ENCODE results near the gene PLAAT4. TPM values are rescaled to one million over a fixed set of nuclear protein-coding genes. Genes with fewer than 3 reads are reported as not detected.
"Not testable (repeated sequence)": the region's sequence is repeated elsewhere in the genome, so short reads cannot be mapped to it uniquely, and the experiment has no call there.

Gene PLAAT4
- total RNA-seq, 2 donors from 2014 or later, result 80.8 to 110 TPM

- Mint-ChIP-seq H3K27me3 (no peaks in the 10 kb centered on the region), H3K4me3 (peak overlapping the region; percentile 93), H3K27ac (peak overlapping the region; percentile 95), H3K36me3 (ENCODE audit: low read depth) (peaks cover 2% of the 10 kb centered on the region), H3K4me1 (peaks cover 58% of the 10 kb centered on the region)
- DNase-seq (peak in 1 of 3 donors; percentile 15), ATAC-seq (no peak)
- no peaks in the 10 kb centered on the region for H3K9me3 ChIP-seq (ENCODE audit: control insufficient read depth, low read length, poor library complexity, severe bottlenecking)
These were observed 874 bp upstream of the PLAAT4 start for GRCh38 chr11:63535734-63536133.

- DNase-seq (no peak), ATAC-seq (peak; percentile 39)
- Mint-ChIP-seq H3K27me3 (no peaks in the 10 kb centered on the region), H3K4me3 (peak overlapping the region; percentile 93), H3K27ac (peak overlapping the region; percentile 95), H3K36me3 (ENCODE audit: low read depth) (peaks cover 2% of the 10 kb centered on the region), H3K4me1 (peaks cover 51% of the 10 kb centered on the region)
- no peaks in the 10 kb centered on the region for H3K9me3 ChIP-seq (ENCODE audit: control insufficient read depth, low read length, poor library complexity, severe bottlenecking)
These were observed 889 bp downstream of the PLAAT4 start for GRCh38 chr11:63537293-63538101.

DNA sequence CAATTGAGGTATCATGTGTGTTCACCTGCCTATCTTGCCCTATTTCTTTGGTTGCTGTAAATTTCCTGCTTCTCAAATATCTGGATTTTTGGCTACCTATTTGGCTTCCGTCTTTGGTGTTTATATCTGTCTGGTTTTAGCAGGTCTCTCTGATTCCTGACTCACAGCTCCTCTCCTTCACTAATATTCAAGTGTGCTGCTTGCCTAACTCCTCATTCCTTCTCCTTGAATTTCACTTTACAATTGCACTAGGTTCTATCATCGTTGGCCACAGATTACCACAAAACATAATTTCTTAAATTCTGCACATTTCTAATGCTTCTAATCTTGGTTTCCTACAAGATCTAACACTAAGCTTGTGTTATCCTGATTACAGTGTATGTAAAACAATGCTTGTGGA, 5.9 kb downstream of the PLAAT4 start:
- not testable (repeated sequence) for H3K9me3 ChIP-seq (ENCODE audit: control insufficient read depth, low read length, poor library complexity, severe bottlenecking); DNase-seq; H3K4me3 Mint-ChIP-seq; H3K27me3 Mint-ChIP-seq; ATAC-seq; H3K36me3 Mint-ChIP-seq (ENCODE audit: low read depth)
- peaks cover 36% of the 10 kb centered on the region for H3K4me1 Mint-ChIP-seq
- H3K27ac Mint-ChIP-seq, result peak overlapping the region; percentile 86

GRCh38 chr11:63543711-63544110, 7.1 kb downstream of the PLAAT4 start:
- ATAC-seq, result no peak
- Mint-ChIP-seq H3K4me1 (peaks cover 29% of the 10 kb centered on the region), H3K4me3 (no peak overlapping the region), H3K36me3 (ENCODE audit: low read depth) (peaks cover 13% of the 10 kb centered on the region), H3K27ac (peak overlapping the region; percentile 86), H3K27me3 (no peaks in the 10 kb centered on the region)
- H3K9me3 ChIP-seq (ENCODE audit: control insufficient read depth, low read length, poor library complexity, severe bottlenecking), result no peaks in the 10 kb centered on the region
- DNase-seq, result no peak

GRCh38 chr11:63547061-63547460, 10.5 kb downstream of the PLAAT4 start:
- no peak for DNase-seq
- no peak overlapping the region for H3K4me3 Mint-ChIP-seq
- no peaks in the 10 kb centered on the region for H3K9me3 ChIP-seq (ENCODE audit: control insufficient read depth, low read length, poor library complexity, severe bottlenecking)
- H3K27me3 Mint-ChIP-seq, result no peaks in the 10 kb centered on the region
- ATAC-seq, result no peak
- peak overlapping the region; percentile 47 for H3K27ac Mint-ChIP-seq
- peaks cover 22% of the 10 kb centered on the region for H3K4me1 Mint-ChIP-seq
- peaks cover 11% of the 10 kb centered on the region for H3K36me3 Mint-ChIP-seq (ENCODE audit: low read depth)

GRCh38 chr11:63548178-63548577, 11.6 kb downstream of the PLAAT4 start:
- Mint-ChIP-seq H3K27ac (no peak overlapping the region), H3K4me1 (peaks cover 24% of the 10 kb centered on the region), H3K4me3 (no peak overlapping the region), H3K36me3 (ENCODE audit: low read depth) (peaks cover 9% of the 10 kb centered on the region), H3K27me3 (no peaks in the 10 kb centered on the region)
- DNase-seq (no peak), ATAC-seq (no peak)
- no peaks in the 10 kb centered on the region for H3K9me3 ChIP-seq (ENCODE audit: control insufficient read depth, low read length, poor library complexity, severe bottlenecking)

GRCh38 chr11:63549411-63549810, 12.8 kb downstream of the PLAAT4 start:
- no peak for ATAC-seq
- Mint-ChIP-seq H3K4me1 (peaks cover 31% of the 10 kb centered on the region), H3K27ac (peak overlapping the region; percentile 87), H3K36me3 (ENCODE audit: low read depth) (peaks cover 9% of the 10 kb centered on the region), H3K4me3 (peak overlapping the region; percentile 50), H3K27me3 (no peaks in the 10 kb centered on the region)
- no peak for DNase-seq
- H3K9me3 ChIP-seq (ENCODE audit: control insufficient read depth, low read length, poor library complexity, severe bottlenecking), result no peaks in the 10 kb centered on the region

GRCh38 chr11:63550156-63550700, 13.6 kb downstream of the PLAAT4 start:
- not testable (repeated sequence) for H3K27me3 Mint-ChIP-seq; DNase-seq; H3K4me3 Mint-ChIP-seq; H3K27ac Mint-ChIP-seq; H3K36me3 Mint-ChIP-seq (ENCODE audit: low read depth); ATAC-seq; H3K9me3 ChIP-seq (ENCODE audit: control insufficient read depth, low read length, poor library complexity, severe bottlenecking)
- peaks cover 31% of the 10 kb centered on the region for H3K4me1 Mint-ChIP-seq

- Mint-ChIP-seq H3K27ac (peak overlapping the region; percentile 92), H3K4me3 (peak overlapping the region; percentile 69), H3K4me1 (peaks cover 28% of the 10 kb centered on the region), H3K36me3 (ENCODE audit: low read depth) (peaks cover 9% of the 10 kb centered on the region), H3K27me3 (no peaks in the 10 kb centered on the region)
- ATAC-seq, result no peak
- H3K9me3 ChIP-seq (ENCODE audit: control insufficient read depth, low read length, poor library complexity, severe bottlenecking), result no peaks in the 10 kb centered on the region
- no peak for DNase-seq
These were observed 14.7 kb downstream of the PLAAT4 start for GRCh38 chr11:63551091-63551888.

DNA sequence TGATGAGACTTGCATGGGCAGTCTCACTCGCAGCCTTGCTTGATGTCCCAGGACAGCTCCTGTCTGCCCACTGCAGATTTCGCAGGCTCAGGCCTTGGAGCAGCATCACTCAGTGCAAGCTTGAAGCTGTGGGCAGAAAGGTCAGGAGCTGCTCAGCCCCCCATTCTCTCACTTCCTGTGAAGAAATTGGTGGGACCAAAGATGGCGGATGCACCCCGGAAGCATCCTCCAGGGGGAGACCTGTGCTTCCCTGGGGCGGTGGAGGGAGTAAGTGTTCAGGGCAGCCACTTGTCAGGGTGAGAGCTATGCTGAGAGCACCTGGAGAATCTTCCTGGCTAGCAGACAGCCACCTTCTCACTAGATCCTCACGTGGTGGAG, 15.3 kb downstream of the PLAAT4 start:
- H3K9me3 ChIP-seq (ENCODE audit: control insufficient read depth, low read length, poor library complexity, severe bottlenecking), result no peaks in the 10 kb centered on the region
- Mint-ChIP-seq H3K36me3 (ENCODE audit: low read depth) (peaks cover 6% of the 10 kb centered on the region), H3K4me3 (peak overlapping the region; percentile 69), H3K27me3 (no peaks in the 10 kb centered on the region), H3K4me1 (peaks cover 27% of the 10 kb centered on the region), H3K27ac (peak overlapping the region; percentile 92)
- no peak for ATAC-seq
- no peak for DNase-seq

GRCh38 chr11:63552921-63553320, 16.3 kb downstream of the PLAAT4 start:
- H3K36me3 Mint-ChIP-seq (ENCODE audit: low read depth), result peaks cover 3% of the 10 kb centered on the region
- DNase-seq (no peak), ATAC-seq (no peak)
- peak overlapping the region; percentile 83 for H3K4me3 Mint-ChIP-seq
- peaks cover 27% of the 10 kb centered on the region for H3K4me1 Mint-ChIP-seq
- no peaks in the 10 kb centered on the region for H3K27me3 Mint-ChIP-seq
- peak overlapping the region; percentile 92 for H3K27ac Mint-ChIP-seq
- no peaks in the 10 kb centered on the region for H3K9me3 ChIP-seq (ENCODE audit: control insufficient read depth, low read length, poor library complexity, severe bottlenecking)

GRCh38 chr11:63553759-63554158, 17.2 kb downstream of the PLAAT4 start:
- no peaks in the 10 kb centered on the region for H3K9me3 ChIP-seq (ENCODE audit: control insufficient read depth, low read length, poor library complexity, severe bottlenecking)
- Mint-ChIP-seq H3K36me3 (ENCODE audit: low read depth) (no peaks in the 10 kb centered on the region), H3K27me3 (no peaks in the 10 kb centered on the region), H3K4me1 (peaks cover 23% of the 10 kb centered on the region), H3K27ac (peak overlapping the region; percentile 92), H3K4me3 (peak overlapping the region; percentile 83)
- peak; percentile 82 for ATAC-seq
- DNase-seq, result no peak

DNA sequence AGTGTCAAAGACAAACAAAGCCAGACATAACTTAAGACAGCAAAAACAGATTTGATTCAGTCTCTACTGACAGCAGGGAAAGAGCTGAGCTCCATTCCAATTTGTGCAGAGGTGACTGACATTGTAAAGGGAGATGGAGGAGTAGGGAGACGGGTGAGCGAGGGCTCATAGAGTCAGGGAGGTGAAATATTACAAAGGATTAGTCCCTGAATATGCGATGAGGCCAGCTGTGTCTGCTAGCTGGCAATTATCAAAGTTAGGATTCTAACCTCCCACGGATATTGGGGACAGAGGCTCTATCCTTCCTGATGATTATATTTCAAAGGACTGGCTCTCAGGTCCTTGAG, 18.2 kb downstream of the PLAAT4 start:
- no peaks in the 10 kb centered on the region for H3K36me3 Mint-ChIP-seq (ENCODE audit: low read depth)
- H3K27me3 Mint-ChIP-seq, result no peaks in the 10 kb centered on the region
- H3K4me3 Mint-ChIP-seq, result no peak overlapping the region
- H3K9me3 ChIP-seq (ENCODE audit: control insufficient read depth, low read length, poor library complexity, severe bottlenecking), result no peaks in the 10 kb centered on the region
- no peak for ATAC-seq
- no peak for DNase-seq
- peak overlapping the region; percentile 92 for H3K27ac Mint-ChIP-seq
- H3K4me1 Mint-ChIP-seq, result peaks cover 25% of the 10 kb centered on the region

Measured in T-helper 17 cell (primary cell).